T-cell (primary cell): ENCODE data around the gene GTF2F2. TPM values are rescaled to one million over a fixed set of nuclear protein-coding genes. Genes with fewer than 3 reads are reported as not detected.
"Not testable (repeated sequence)": the region's sequence is repeated elsewhere in the genome, so short reads cannot be mapped to it uniquely, and the experiment has no call there.

ENCODE experiments used
- ATAC-seq, 4 experiments: fragments of 200-7000 bp in 3 of 4; fragments of 150-1000 bp in 1 of 4; cut with Tn5 transposase; replicated peaks in 1 of 4; 1 replicate in 3 of 4; 2 replicates in 1 of 4; pipeline ENCODE4 v1.10.0; 2021; ENCODE audit warnings: moderate library complexity in 3 of 4, mild to moderate bottlenecking in 2 of 4, moderate number of reproducible peaks in 1 of 4
- CTCF ChIA-PET, 2 donors: fragments of 300-600 bp; sonication (Branson Sonifier 250); formaldehyde crosslinking; loops; one replicate each; lab custom pipeline; 2022; ENCODE audit warnings: antibody characterized with exemption in 2 of 2; lab: Charles Lee
- POLR2A ChIA-PET, 2 donors: fragments of 300-600 bp; sonication (Branson Sonifier 250); formaldehyde crosslinking; loops; one replicate each; lab custom pipeline; 2022; ENCODE audit warnings: antibody characterized with exemption in 2 of 2; lab: Charles Lee
- DNase-seq, 35 experiments: peaks; one replicate each; pipeline versions ENCODE4 v3.0.0 to v3.0.0-alpha.2; 2013 to 2023
- H3K27ac ChIP-seq: one replicate; pipeline ENCODE4 v1.5.1; 2013; ENCODE audit warnings: low read length
- H3K27me3 ChIP-seq, 2 experiments: replicated peaks in 1 of 2; 1 replicate in 1 of 2; 2 replicates in 1 of 2; pipeline versions ENCODE4 v1.6.1 to v1.7.0; 2013; ENCODE audit warnings: low read length in 1 of 2, mixed read lengths in 1 of 2; ENCODE audit not compliant: control insufficient read depth in 2 of 2, insufficient read depth in 2 of 2; ENCODE audit errors: extremely low read depth in 1 of 2
- H3K36me3 ChIP-seq, 2 donors: 1 replicate in 1 of 2; 2 replicates in 1 of 2; pipeline versions ENCODE4 v1.6.1 to v1.7.0; 2013; ENCODE audit warnings: low read length in 1 of 2; ENCODE audit not compliant: control insufficient read depth in 2 of 2, insufficient read depth in 1 of 2; ENCODE audit errors: extremely low read depth in 1 of 2
- H3K4me1 ChIP-seq, 2 experiments: 1 replicate in 1 of 2; 2 replicates in 1 of 2; pipeline versions ENCODE4 v1.6.1 to v1.7.0; 2013; ENCODE audit warnings: low read length in 2 of 2, mixed read lengths in 1 of 2; ENCODE audit not compliant: insufficient read depth in 2 of 2, control insufficient read depth in 1 of 2; ENCODE audit errors: extremely low read depth in 1 of 2
- H3K4me3 ChIP-seq, 2 donors: 1 replicate in 1 of 2; 2 replicates in 1 of 2; pipeline versions ENCODE4 v1.5.1 to v1.7.0; 2013; ENCODE audit warnings: mild to moderate bottlenecking in 2 of 2, low read length in 1 of 2, moderate library complexity in 1 of 2; ENCODE audit not compliant: control insufficient read depth in 1 of 2; ENCODE audit errors: extremely low read depth in 1 of 2
- H3K9me3 ChIP-seq: 2 replicates; pipeline ENCODE4 v1.7.0; 2013
- H3K27ac Mint-ChIP-seq, 2 donors: one replicate each; pipeline ENCODE4 v1.8.0; 2020 to 2021; ENCODE audit warnings: mild to moderate bottlenecking in 2 of 2, mixed read lengths in 2 of 2
- H3K27me3 Mint-ChIP-seq, 2 donors: one replicate each; pipeline ENCODE4 v1.8.0; 2021 to 2022; ENCODE audit warnings: mixed read lengths in 2 of 2
- H3K36me3 Mint-ChIP-seq: one replicate; pipeline ENCODE4 v1.8.0; 2021; ENCODE audit warnings: mixed read lengths
- H3K4me1 Mint-ChIP-seq, 3 donors: one replicate each; pipeline ENCODE4 v1.8.0; 2020 to 2022; ENCODE audit warnings: mixed read lengths in 3 of 3, mild to moderate bottlenecking in 1 of 3
- H3K4me3 Mint-ChIP-seq, 3 donors: one replicate each; pipeline ENCODE4 v1.8.0; 2020 to 2022; ENCODE audit warnings: mild to moderate bottlenecking in 3 of 3, mixed read lengths in 3 of 3, moderate library complexity in 3 of 3
- H3K9me3 Mint-ChIP-seq, 3 donors: one replicate each; pipeline ENCODE4 v1.8.0; 2020 to 2022; ENCODE audit warnings: mixed read lengths in 3 of 3
- WGBS: methylation state at CpG from one replicate; pipeline ENCODE4 v1.1.5; 2013; ENCODE audit warnings: missing lambda C conversion rate; ENCODE audit not compliant: insufficient coverage; 5-methylcytosine and 5-hydroxymethylcytosine counted together
- total RNA-seq, 35 experiments: library from RNA in 6 of 35; stranded (reverse) in 6 of 35; fragments of 120-200 nt in 1 of 35; gene quantifications; one replicate each; pipeline versions ENCODE4 v1.2.1 to v1.2.4 and lab custom pipeline; 2013 to 2026

The GTF2F2 gene
- total RNA-seq, 5 donors from 2014 or later (not counting 1 experiment from before 2014, with no cell fraction given) = 12.9 to 17.0 (median 15.6) TPM

DNA sequence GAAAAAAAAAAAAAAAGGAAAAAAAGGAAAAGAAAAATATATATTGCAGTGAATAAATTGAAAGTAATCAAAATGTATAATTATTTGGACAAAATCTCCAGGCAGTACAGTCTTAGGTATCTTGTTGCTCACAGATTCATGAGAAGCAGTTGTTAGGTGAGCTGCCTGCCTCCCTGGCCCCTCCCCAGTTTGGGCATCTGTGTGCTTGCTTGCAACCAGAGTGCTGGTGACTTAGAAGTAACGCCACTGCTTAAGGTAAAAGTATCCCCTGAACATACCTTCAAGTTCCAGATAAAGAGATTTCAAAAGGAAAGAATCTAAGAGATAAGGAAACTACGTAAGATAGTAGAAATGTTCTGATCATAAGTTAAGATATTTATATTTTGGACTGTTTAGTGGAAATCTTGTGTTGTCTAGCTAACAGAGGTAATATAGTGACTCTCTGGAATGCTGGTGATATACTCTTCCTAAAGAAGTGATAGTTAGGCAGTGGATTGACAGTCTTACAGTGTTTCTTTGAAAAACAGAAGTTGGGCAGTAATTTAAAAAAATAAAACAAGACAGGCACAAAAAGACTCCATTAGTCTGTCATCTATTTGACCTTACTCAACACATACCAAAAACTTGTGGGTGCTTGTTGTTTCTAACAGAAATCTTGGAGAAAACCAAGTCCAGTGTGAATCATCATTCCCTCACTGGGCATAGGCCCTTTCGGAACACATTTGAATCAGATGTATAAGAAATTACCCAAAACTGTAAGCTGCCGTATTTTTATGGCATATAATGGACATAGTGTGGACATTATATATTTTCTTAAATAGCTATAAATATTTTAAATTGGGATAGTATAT is 118.9 kb downstream of the GTF2F2 start:
- Mint-ChIP-seq H3K27ac (no peak overlapping the region), H3K36me3 (peaks cover 6% of the 10 kb centered on the region), H3K9me3 (no peaks in the 10 kb centered on the region), H3K27me3 (no peaks in the 10 kb centered on the region), H3K4me1 (peaks cover 5 to 17% (median 11%) of the 10 kb centered on the region in 3 donors), H3K4me3 (no peak overlapping the region)
- H3K9me3 ChIP-seq = no peaks in the 10 kb centered on the region
- no peaks in the 10 kb centered on the region for H3K27me3 ChIP-seq
- ChIA-PET POLR2A (interaction anchor here (0.5 to 0.7 kb wide), 3 partner anchors 38 to 135 kb away, joined by 3 to 7 read pairs (median 4); no protein-coding TSS in a partner anchor), CTCF (interaction anchor here in 1 of 2 donors (0.6 to 0.7 kb wide), 2 partner anchors 121 to 155 kb away, joined by 3 to 4 read pairs; no protein-coding TSS in a partner anchor)
- no peaks in the 10 kb centered on the region for H3K4me1 ChIP-seq
- H3K36me3 ChIP-seq = no peaks in the 10 kb centered on the region
- WGBS = 100% methylated on average over 1 of the region's 4 CpGs
- no peak overlapping the region for H3K4me3 ChIP-seq
- DNase-seq = no peak
- no peak overlapping the region for H3K27ac ChIP-seq
- no peak for ATAC-seq

DNA sequence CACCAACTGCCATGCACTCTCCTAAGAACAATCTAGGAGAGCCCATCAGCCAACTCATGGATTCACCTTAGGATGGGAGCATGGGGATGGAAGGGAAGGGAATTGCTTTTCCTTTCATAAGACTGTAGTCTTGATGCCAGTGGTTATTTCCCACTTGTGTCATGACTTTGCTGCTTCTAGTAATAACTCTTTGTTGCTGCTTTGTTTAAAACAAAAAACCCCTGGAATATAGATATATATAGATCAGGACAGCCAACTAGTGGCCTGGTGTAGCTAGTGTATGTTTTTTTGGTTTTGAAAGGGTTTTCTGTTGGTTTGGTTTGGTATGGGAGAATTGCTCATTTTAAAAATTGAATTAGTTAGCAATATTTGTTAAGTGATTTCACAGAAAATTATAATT is 119.8 kb downstream of the GTF2F2 start:
- no peaks in the 10 kb centered on the region for H3K36me3 ChIP-seq
- H3K27me3 Mint-ChIP-seq = no peaks in the 10 kb centered on the region
- H3K9me3 Mint-ChIP-seq = no peaks in the 10 kb centered on the region
- no peaks in the 10 kb centered on the region for H3K4me1 ChIP-seq
- ATAC-seq = no peak
- POLR2A ChIA-PET = interaction anchor here in 1 of 2 donors (0.5 kb wide), 2 partner anchors 25 to 136 kb away, joined by 3 read pairs; no protein-coding TSS in a partner anchor
- H3K36me3 Mint-ChIP-seq = peaks cover 6% of the 10 kb centered on the region
- H3K4me3 ChIP-seq = no peak overlapping the region
- H3K27me3 ChIP-seq = no peaks in the 10 kb centered on the region
- H3K9me3 ChIP-seq = no peaks in the 10 kb centered on the region
- H3K4me3 Mint-ChIP-seq = no peak overlapping the region
- H3K4me1 Mint-ChIP-seq = peaks cover 5 to 17% (median 11%) of the 10 kb centered on the region in 3 donors
- CTCF ChIA-PET = interaction anchor here in 1 of 2 donors (0.6 to 0.7 kb wide), 2 partner anchors 120 to 154 kb away, joined by 3 to 4 read pairs; no protein-coding TSS in a partner anchor
- H3K27ac Mint-ChIP-seq = no peak overlapping the region
- H3K27ac ChIP-seq = no peak overlapping the region
- DNase-seq = no peak

DNA sequence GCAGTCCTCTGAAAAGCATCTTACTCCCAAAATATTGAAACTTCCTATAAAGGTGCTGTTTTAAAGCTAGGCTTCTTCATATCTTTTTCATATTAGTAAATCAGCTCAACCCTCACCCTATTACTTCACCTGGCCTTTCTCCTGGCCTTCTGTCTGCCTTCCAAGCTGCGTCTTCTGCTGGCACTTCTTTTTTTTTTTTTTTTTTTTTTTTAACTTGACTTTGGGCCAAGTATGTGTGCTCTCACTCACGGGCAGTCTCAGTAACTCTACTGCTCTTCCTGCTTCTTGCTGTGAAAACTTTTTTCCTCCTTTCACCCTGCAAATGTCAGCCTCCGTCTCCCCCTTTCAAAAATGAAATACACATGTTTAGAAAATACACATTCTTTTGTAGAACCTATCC is 121.8 kb downstream of the GTF2F2 start:
- DNase-seq (no peak), ATAC-seq (no peak)
- Mint-ChIP-seq H3K27ac (no peak overlapping the region), H3K9me3 (no peaks in the 10 kb centered on the region), H3K4me3 (no peak overlapping the region), H3K27me3 (no peaks in the 10 kb centered on the region), H3K4me1 (peaks cover 5 to 17% (median 10%) of the 10 kb centered on the region in 3 donors), H3K36me3 (peaks cover 6% of the 10 kb centered on the region)
- no peaks in the 10 kb centered on the region for H3K9me3 ChIP-seq
- CTCF ChIA-PET = interaction anchor here in 1 of 2 donors (0.6 kb wide), 1 partner anchor 531 kb away, joined by 3 read pairs; no protein-coding TSS in a partner anchor
- H3K27ac ChIP-seq = no peak overlapping the region
- H3K4me1 ChIP-seq = no peaks in the 10 kb centered on the region
- H3K36me3 ChIP-seq = no peaks in the 10 kb centered on the region
- no peak overlapping the region for H3K4me3 ChIP-seq
- H3K27me3 ChIP-seq = no peaks in the 10 kb centered on the region
- 43% methylated on average over 1 of the region's 3 CpGs for WGBS
- POLR2A ChIA-PET = interaction anchor here in 1 of 2 donors (0.6 kb wide), 1 partner anchor 10 kb away, joined by 9 read pairs; no protein-coding TSS in a partner anchor

DNA sequence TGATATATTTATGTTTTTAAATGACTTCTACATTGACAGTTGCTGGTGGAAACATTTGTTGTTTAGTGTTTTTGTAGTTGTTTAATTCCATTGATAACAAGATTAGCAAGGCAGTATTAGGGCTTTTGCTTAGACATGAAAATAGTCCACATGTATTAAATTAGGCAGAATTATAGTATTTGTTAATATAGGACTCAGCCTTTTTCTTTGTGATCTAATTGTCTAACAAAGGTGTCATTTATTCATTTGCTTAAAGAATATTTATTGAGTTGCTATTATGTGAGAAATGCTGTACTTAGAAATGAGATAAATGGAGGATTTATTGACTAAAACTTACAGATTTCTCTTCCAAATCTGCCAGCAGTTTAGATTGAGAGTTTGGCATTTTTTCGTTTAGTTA is 122.2 kb downstream of the GTF2F2 start:
- no peak for ATAC-seq
- CTCF ChIA-PET = no interaction called here
- H3K27ac Mint-ChIP-seq = no peak overlapping the region
- H3K9me3 ChIP-seq = no peaks in the 10 kb centered on the region
- H3K27me3 Mint-ChIP-seq = no peaks in the 10 kb centered on the region
- no peaks in the 10 kb centered on the region for H3K36me3 ChIP-seq
- H3K4me3 Mint-ChIP-seq = no peak overlapping the region
- POLR2A ChIA-PET = no interaction called here
- DNase-seq = no peak
- no peaks in the 10 kb centered on the region for H3K9me3 Mint-ChIP-seq
- H3K36me3 Mint-ChIP-seq = peaks cover 6% of the 10 kb centered on the region
- WGBS = no CpG with 5 or more reads among the region's 1 CpG
- H3K4me3 ChIP-seq = no peak overlapping the region
- H3K27me3 ChIP-seq = no peaks in the 10 kb centered on the region
- H3K4me1 ChIP-seq = no peaks in the 10 kb centered on the region
- peaks cover 5 to 17% (median 10%) of the 10 kb centered on the region in 3 donors for H3K4me1 Mint-ChIP-seq
- no peak overlapping the region for H3K27ac ChIP-seq

DNA sequence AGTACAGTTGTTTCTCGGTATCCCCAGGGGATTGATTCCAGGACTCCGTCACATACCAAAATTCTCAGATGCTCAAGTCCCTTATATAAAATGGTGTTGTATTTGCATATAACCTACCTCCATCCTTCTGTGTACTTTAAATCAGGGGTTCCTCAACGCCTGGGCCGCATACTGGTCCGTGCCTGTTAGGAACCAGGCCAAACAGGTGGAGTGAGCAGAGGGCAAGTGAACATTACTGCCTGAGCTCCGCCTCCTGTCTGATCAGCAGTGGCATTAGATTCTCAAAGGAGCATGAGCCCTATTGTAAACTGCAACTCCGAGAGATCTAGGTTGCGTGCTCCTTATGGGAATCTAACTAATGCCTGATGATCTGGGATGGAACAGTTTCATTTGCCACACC is 122.8 kb downstream of the GTF2F2 start:
- WGBS = 91% methylated on average over 4 of the region's 8 CpGs
- CTCF ChIA-PET = no interaction called here
- peaks cover 5 to 17% (median 10%) of the 10 kb centered on the region in 3 donors for H3K4me1 Mint-ChIP-seq

DNA sequence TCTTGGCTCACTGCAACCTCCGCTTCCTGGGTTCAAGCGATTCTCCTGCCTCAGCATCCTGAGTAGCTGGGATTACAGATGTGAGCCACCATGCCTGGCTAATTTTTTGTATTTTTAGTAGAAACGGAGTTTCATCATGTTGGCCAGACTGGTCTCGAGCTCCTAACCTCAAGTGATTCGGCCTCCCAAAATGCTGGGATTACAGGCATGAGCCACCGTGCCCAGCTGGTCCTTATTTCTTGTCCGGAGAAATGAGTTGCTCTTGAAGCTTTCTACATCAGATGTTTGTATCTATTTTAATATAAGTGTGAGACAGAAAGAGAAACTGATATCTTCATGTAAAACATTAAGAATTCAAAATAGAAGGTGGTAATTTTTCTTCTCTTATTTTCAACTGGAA is 124.4 kb downstream of the GTF2F2 start:
- WGBS = 93% methylated on average over 3 of the region's 7 CpGs
- POLR2A ChIA-PET, H3K9me3 Mint-ChIP-seq, H3K4me3 Mint-ChIP-seq, H3K27ac ChIP-seq, H3K36me3 ChIP-seq, H3K4me1 ChIP-seq, H3K9me3 ChIP-seq, H3K27ac Mint-ChIP-seq, H3K27me3 ChIP-seq, DNase-seq, ATAC-seq, H3K4me3 ChIP-seq, H3K36me3 Mint-ChIP-seq, H3K27me3 Mint-ChIP-seq: not testable (repeated sequence)
- CTCF ChIA-PET = interaction anchor here in 1 of 2 donors (0.8 kb wide), 1 partner anchor 19 kb away, joined by 4 read pairs; no protein-coding TSS in a partner anchor
- peaks cover 3 to 17% (median 10%) of the 10 kb centered on the region in 3 donors for H3K4me1 Mint-ChIP-seq

More for the DNA sequence above, 122.8 kb downstream of the GTF2F2 start:
- no peaks in the 10 kb centered on the region for H3K9me3 Mint-ChIP-seq
- H3K27me3 Mint-ChIP-seq = no peaks in the 10 kb centered on the region
- Histone ChIP-seq H3K4me1 (no peaks in the 10 kb centered on the region), H3K36me3 (no peaks in the 10 kb centered on the region), H3K27me3 (no peaks in the 10 kb centered on the region), H3K4me3 (no peak overlapping the region), H3K27ac (no peak overlapping the region), H3K9me3 (no peaks in the 10 kb centered on the region)
- POLR2A ChIA-PET = no interaction called here
- no peak overlapping the region for H3K4me3 Mint-ChIP-seq
- no peak overlapping the region for H3K27ac Mint-ChIP-seq
- H3K36me3 Mint-ChIP-seq = peaks cover 6% of the 10 kb centered on the region
- DNase-seq (no peak), ATAC-seq (no peak)
